Medulla oblongata (tissue), 1 donor: ENCODE data around the gene NPAS3.

Source experiments
- DNase-seq: peaks from one replicate; pipeline ENCODE4 v3.0.0-alpha.2; 2015; ENCODE audit errors: extremely low spot score

Gene NPAS3

DNA sequence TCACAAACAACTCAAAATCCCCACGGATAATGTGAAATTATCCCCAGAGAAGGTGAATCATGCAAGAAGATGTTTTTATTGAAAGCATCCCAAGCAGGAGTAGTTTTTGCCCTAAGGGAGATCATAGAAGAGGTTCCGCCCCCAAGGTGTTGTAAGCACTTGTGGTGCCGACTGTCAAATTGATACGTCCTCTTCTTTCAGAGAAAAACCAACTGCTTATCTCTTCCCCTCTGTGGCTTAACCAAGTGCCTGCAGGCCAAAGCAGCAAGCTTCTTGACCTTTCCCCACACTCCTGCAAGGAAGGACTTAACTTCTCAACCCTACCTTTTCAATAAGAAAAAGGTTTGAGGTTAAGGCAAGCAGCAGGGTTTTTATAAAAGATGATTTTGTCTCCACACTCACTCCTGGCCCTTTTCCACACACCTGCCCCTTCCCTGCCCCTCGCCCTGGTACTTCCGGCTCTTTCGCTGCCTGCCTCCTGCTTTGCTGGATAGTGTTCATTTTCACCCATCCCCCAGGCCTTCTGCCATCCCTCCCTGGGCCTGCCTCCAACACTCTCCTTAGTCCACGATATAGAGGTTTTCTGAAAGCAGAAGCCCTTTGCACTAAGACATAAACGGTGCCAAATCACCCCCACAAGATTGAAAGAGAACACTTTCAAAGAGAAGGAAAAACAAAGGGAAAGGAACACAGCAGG, 897.7 kb downstream of the NPAS3 start:
- DNase-seq, result peak; percentile 51

DNA sequence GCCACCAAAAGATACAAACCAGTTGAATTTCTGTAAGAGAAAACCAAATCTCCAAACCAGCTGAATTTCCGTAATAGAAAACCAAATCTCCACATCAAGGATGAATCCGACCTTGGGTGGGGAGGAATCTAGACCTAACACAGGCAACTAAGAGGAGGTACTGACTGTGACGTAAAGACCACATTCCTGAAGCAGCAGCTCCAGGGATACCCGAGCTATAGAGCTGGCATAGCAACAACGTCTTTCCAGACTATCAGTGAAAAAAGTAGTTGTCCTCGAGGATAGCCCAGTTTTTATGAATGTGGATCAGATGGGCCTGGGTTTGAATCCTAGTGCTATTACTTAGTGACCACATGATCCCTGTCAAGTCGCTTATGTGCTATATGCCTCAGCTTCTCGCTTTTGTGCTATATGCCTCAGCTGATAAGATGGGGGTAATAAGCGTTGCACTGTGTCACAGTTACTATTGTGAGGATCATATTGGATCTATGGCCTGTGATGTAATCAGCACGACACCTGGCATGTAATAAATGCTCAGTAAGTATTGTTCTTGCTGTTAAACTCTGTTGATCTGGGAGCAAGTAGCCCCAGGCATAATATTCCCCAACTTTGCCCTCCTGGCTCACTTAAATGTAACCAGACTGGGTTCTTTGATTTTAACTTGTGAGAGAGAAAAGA, 898.4 kb downstream of the NPAS3 start:
- no peak for DNase-seq

DNA sequence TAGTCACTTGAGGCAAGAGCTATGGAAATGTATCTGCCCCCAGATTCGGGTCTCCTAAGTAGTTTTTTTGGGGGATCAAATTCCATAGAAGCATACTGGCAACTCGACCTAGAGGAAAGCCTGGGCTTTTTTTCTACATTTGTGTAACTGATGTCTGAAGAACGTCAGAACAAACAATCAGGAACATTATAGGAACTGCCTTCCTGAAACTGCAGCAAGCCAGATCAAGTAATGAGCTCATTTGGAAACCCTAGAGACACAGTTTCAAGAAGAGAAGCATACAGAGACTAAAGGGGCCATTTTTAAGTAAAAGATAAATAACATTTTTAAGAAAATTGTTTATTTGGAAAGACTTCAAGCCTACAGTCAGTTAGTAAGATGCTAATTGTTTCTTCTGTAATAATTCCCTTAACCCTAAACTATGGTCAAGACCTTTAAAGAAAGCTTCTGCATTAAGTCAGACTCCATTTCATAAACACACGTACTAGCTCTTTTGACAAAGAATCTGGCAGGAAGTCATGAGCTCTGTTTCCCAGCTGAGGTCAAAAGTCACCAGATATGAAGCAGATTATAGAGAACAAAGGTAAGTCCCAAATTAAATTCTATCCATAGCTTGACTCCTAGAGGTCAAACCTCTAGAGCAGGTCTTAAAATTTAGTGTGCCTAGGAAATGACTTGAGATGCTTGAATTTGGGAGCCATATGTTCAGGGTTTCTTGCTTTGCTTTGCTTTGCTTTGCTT, 899.4 kb downstream of the NPAS3 start:
- no peak for DNase-seq

DNA sequence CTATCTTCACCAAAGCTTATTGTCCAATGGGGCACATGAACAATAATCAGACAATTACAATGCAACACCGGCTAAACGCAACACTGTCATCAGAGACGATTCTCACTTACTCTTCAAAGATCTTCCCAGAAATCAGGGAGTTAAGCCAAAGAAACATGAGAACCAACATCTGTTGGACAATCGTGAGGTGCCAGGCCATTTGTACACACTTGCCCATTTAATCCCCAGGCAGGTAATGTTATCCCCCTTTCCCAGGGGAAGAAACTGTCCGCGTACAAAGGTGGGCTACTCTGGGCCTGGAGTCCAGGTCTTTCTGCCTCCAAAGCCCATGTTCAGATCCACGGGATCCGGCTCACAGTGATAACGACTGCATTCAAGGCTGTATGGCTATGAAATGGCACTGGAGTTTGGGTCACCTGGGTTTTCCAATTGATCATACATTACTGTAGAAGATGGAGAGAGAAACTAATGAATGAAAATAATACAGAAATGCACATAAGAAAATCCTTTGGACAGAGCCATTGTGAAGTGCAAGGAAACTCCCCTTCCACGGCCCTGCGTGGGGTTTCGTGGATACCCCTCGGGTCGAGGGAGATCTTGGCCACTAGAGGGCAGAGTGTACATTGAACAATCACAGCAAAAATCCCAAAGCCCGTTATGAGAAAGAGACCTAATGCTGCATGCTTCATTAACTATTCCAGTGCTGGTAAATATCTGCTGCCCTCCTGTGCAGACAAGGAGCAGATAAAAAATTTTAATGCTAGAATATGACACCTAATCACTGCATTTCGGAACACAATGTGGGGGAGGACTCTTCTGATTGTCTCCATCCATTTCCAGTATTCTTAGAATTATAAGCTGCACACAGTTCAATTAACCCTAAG, 900.8 kb downstream of the NPAS3 start:
- DNase-seq, result peak; percentile 90

DNA sequence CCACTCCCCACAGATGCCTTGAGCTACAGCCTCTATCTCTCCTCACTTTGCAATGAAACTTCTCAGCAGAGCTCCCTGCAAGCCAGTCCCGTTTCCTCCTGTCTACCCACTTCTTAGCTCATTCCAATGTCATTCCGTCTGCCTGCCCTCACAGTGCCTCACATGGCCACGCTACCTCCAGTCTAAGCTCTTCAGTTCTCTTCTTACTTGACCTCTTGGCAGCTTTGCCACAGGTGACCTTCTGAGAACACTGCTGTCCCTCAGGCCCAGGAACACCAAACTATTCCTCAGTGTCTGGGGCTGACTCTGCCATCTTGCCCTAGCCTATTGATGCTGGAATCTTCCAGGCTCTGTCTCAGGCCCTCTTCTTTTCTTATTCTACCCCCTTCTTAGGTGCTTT, 902.1 kb downstream of the NPAS3 start:
- no peak for DNase-seq

DNA sequence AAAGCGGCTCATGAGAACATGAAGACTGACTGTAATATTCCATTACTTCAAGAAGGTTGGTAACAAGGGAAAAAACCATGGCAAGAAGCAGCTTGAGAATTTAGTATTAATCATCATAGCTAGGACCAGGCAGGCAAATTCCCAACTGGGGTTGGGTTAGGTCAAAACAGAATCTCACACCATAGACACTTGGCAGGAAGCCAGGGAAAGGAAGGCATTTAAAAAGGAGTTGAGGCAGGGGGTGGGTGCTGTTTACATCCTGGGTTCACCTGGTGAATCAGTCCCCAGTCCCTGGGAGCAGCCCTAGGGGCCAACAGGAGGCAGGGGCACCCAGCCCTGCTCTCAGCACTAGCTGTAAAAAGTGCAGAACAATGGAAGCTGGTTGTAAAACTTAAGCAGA, 903.6 kb downstream of the NPAS3 start:
- DNase-seq, result no peak

DNA sequence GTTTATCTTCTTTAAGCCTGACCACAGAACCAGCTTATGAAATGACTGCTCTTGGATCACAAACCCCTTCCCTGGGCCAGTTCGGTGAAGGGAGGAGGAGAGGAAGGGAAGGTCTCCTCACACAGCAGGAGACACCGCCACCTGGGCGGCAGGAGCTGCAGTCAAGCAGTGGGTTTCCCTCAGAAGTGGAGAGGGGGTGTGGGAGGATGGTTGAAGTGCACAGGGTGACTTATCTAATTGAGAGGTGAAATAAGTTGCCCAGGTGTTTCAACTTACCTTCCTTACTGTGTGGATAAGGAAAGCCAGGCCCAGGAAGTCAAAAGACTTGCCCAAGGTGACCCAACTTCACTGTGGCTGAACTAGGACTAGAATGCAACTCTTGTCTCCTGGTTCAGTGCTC, 905.4 kb downstream of the NPAS3 start:
- no peak for DNase-seq

DNA sequence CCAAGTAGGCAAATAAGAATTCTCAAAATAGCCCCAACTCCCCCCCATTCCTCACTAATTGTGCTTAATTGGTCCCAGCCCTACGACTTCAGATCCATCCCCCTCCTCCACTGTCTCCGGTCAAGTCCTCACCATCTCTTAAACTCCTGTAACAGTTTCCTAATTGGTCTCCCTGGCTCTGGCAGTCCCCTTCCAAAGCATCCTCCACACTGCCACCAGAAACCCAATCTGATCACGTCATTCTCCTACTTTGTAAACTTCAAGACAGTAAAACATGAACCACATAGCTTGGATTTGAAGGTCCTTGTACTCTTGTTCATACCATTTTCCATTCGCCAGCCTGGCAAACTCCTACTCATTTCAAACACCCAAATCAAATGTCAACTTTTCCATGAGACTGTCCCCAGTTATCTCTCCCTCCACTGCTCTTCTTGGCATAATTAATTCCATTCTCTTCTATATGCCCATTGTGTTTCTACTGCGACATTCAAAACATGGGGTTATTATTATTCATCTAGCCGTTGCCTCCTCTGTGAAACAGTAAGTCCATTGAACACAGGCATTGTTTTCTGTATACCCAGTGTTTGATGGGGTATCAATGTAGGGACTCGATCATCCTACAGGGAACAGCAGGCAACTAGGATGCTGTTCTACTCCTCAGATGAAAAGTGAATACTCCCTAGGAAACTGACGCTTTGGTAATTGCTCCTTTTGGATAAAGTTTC, 907.6 kb downstream of the NPAS3 start:
- peak; percentile 83 for DNase-seq

DNA sequence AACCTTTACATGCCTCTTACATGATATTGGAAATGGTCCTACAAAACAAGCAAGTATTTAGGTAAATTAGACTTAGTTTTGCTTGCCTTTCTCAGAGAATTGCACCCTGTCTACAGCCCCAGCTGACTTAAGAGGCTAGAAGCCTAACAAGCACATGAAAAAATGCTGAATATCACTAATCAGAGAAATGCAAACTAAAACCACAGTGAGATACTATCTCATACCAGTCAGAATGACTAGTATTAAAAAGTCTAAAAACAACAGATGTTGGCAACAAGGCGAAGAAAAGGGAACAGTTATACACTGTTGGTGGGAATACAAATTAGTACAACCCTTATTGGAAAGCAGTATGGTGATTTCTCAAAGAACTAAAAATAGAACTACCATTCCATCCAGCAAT, 908.4 kb downstream of the NPAS3 start:
- DNase-seq, result no peak

DNA sequence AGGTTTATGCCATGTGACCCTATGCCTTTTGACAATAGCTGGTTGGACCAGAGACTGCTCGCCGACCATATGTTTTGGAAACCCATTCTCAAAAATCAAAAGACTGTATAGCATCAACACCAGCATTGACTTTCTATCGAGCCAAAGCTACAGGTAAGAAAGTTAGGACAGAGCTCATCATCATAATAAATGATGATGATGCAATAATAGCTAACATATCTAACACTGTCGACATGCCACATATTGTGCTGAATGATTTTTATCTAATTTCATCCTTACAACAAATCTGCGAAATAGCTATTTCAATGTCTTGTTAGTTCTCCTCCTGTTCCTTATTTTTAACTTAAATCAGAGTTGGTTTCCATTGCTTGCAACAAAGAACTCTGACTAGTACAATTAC, 909.3 kb downstream of the NPAS3 start:
- DNase-seq, result no peak

DNA sequence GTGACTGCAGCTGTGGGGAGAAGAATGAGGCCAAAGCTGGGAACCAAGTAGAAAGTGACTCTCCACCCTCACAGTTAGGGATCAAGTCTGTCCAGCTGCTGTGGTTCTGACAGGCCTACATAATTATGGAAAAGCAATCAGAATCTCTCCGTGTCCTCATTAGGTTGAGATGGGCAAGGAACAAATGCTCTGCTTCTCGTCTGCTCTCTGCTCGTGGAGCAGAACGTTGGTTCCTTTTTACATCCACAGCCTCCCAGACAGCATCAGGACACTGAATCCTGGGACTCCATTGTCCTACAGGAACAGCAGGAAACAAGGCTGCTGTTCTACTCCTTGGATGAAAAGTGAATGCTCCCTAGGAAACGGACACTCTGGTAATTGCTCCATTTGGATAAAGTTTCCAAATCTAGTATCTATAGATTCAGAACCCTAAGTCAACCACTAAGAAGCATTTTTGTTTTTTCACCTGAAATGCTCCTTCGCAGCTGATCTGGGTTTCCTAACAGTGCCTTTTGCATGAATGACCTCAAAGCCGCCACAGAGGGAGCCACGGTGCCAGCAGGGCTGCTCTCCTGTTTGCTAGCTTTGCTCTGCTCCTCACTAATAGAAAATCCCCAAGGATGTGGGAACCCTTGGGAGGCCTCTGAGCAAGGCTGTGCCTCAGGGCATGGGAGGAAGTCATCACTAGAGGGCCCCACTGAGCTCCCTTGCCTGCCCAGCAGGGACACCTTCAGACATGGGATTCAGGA, 910.2 kb downstream of the NPAS3 start:
- peak; percentile 81 for DNase-seq

DNA sequence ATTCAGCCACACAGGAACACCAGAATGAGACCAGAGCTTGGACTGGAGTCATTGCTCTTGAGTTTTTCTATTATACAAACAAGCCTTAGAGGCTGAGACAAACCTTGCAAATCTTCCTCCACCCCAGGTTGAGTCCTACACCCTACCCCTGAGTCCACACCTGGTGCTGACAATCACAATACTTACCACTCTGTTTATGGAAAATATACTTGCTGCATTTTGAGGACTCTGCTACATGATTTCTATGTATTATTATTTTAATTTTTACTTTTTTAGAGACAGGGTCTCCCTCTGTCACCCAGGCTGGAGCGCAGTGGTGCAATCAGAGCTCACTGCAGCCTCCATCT, 910.7 kb downstream of the NPAS3 start:
- no peak for DNase-seq

DNA sequence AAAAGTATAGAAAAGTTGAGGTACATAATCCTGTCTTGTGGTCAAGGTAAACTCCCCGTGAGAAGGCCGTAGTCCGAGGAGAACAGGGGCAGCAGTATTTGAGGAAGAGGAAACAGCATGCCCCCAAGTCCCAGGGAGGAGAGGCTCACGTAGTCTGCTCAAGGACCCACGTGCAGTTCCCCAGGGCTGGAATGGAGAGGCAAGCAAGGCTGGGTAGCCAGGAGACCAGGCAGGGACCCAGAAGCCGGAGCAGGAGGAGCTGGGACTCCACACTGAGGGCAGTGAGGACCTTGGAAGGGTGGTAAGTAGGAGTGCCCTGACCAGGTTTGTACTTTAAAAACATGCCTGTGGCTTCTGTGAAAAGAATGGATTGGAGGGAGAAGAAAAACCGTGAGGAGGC, 912.1 kb downstream of the NPAS3 start:
- no peak for DNase-seq

DNA sequence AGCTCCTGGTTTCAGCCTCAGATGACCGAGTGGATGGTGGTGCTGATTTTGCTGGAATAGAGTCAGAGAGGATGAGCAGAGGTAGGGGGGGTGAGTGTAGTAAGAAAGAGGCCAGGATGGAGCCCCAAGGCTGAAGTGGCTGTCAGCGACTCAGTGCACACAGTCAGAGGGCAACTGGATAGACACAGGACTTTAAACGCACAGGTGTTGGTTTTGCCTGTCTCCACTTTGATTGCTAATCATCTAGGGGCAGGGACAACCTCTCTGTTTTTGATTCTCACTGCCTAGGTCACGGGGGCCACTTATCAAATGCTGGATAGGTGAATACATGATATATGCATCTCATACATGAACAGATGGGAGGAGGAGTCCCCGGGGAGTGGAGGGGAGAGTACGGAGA, 912.7 kb downstream of the NPAS3 start:
- DNase-seq, result no peak

DNA sequence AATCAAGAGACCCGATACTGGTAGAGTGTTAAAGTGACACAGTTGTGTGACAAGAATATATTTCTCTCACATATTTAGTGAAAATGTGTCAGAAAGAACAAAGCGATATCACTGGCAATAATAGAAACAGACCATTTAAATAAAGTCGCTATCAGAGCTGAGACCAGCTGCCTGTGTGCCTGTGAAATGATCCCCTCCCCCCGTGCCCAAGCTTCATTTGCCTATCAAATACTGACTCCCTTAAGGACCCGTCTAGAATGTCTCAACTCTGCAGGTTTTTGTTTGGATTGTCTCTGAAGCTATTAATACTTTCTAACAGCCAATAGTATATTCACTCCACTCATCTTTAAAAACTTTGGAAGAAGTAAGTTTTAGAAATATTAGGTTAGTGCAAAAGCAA, 913.3 kb downstream of the NPAS3 start:
- DNase-seq, result no peak
